ENCODE results near the gene PRPF38A.

Gene PRPF38A

DNA sequence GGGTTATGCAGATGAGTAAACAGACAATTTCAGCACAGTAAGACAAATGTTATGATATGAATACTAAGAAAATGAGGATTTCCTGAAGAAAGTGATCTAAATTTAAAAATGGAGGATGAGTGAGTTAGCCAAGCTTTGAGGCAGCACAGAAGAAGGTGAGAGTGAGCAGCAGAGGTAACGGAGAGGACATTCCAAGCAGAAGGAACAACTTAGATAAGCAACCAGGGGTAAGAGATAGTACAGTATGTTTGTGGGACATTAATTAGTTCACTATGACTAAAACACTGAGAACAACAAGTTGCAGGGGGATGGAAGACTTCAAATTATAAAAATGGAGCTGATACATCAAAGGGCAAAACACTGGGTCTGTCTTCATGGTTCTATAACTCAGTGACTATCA is 22.8 kb downstream of the PRPF38A start:
- H3K36me3 ChIP-seq (ENCODE audit: insufficient read depth, low read length) = peaks cover 62% of the 10 kb centered on the region
- no peak overlapping the region for H3K27ac ChIP-seq (ENCODE audit: low read depth, low read length)
- H3K9ac ChIP-seq (ENCODE audit: low read depth, low read length) = no peak overlapping the region
- whole genome bisulfite sequencing = 89% methylated on average over 1 of the region's 1 CpG
- H3K4me1 ChIP-seq (ENCODE audit: insufficient read depth, low read length) = peaks cover 14% of the 10 kb centered on the region
- H3K9me3 ChIP-seq (ENCODE audit: insufficient read depth, low read depth, low read length) = no peaks in the 10 kb centered on the region
- H3K27me3 ChIP-seq (ENCODE audit: insufficient read depth, low read length) = no peaks in the 10 kb centered on the region
- no peak overlapping the region for H3K4me3 ChIP-seq (ENCODE audit: low read length)

GRCh38 chr1:52432807-52433206 is 28.4 kb downstream of the PRPF38A start:
- no peaks in the 10 kb centered on the region for H3K9me3 ChIP-seq (ENCODE audit: insufficient read depth, low read depth, low read length)
- H3K27me3 ChIP-seq (ENCODE audit: insufficient read depth, low read length) = no peaks in the 10 kb centered on the region
- H3K4me3 ChIP-seq (ENCODE audit: low read length) = no peak overlapping the region
- no peak overlapping the region for H3K27ac ChIP-seq (ENCODE audit: low read depth, low read length)
- 96% methylated on average over 8 of the region's 8 CpGs for WGBS
- H3K36me3 ChIP-seq (ENCODE audit: insufficient read depth, low read length) = peaks cover 73% of the 10 kb centered on the region
- H3K9ac ChIP-seq (ENCODE audit: low read depth, low read length) = no peak overlapping the region
- peaks cover 12% of the 10 kb centered on the region for H3K4me1 ChIP-seq (ENCODE audit: insufficient read depth, low read length)

- Histone ChIP-seq H3K27me3 (ENCODE audit: insufficient read depth, low read length) (no peaks in the 10 kb centered on the region), H3K36me3 (ENCODE audit: insufficient read depth, low read length) (peaks cover 81% of the 10 kb centered on the region), H3K4me3 (ENCODE audit: low read length) (no peak overlapping the region), H3K9me3 (ENCODE audit: insufficient read depth, low read depth, low read length) (no peaks in the 10 kb centered on the region), H3K4me1 (ENCODE audit: insufficient read depth, low read length) (peaks cover 12% of the 10 kb centered on the region), H3K27ac (ENCODE audit: low read depth, low read length) (no peak overlapping the region), H3K9ac (ENCODE audit: low read depth, low read length) (no peak overlapping the region)
- WGBS = 100% methylated on average over 1 of the region's 1 CpG
These were observed 30.8 kb downstream of the PRPF38A start for GRCh38 chr1:52435211-52435610.

GRCh38 chr1:52435650-52436049 is 31.2 kb downstream of the PRPF38A start:
- H3K4me1 ChIP-seq (ENCODE audit: insufficient read depth, low read length) = peaks cover 12% of the 10 kb centered on the region
- no peaks in the 10 kb centered on the region for H3K27me3 ChIP-seq (ENCODE audit: insufficient read depth, low read length)
- no peaks in the 10 kb centered on the region for H3K9me3 ChIP-seq (ENCODE audit: insufficient read depth, low read depth, low read length)
- no peak overlapping the region for H3K27ac ChIP-seq (ENCODE audit: low read depth, low read length)
- peaks cover 82% of the 10 kb centered on the region for H3K36me3 ChIP-seq (ENCODE audit: insufficient read depth, low read length)
- WGBS = 95% methylated on average over 1 of the region's 1 CpG
- no peak overlapping the region for H3K9ac ChIP-seq (ENCODE audit: low read depth, low read length)
- H3K4me3 ChIP-seq (ENCODE audit: low read length) = no peak overlapping the region

GRCh38 chr1:52436817-52437216 is 32.4 kb downstream of the PRPF38A start:
- H3K36me3 ChIP-seq (ENCODE audit: insufficient read depth, low read length) = peaks cover 81% of the 10 kb centered on the region
- H3K4me1 ChIP-seq (ENCODE audit: insufficient read depth, low read length) = peaks cover 12% of the 10 kb centered on the region
- H3K4me3 ChIP-seq (ENCODE audit: low read length) = no peak overlapping the region
- no peaks in the 10 kb centered on the region for H3K9me3 ChIP-seq (ENCODE audit: insufficient read depth, low read depth, low read length)
- no peaks in the 10 kb centered on the region for H3K27me3 ChIP-seq (ENCODE audit: insufficient read depth, low read length)
- no peak overlapping the region for H3K9ac ChIP-seq (ENCODE audit: low read depth, low read length)
- WGBS = 73% methylated on average over 6 of the region's 7 CpGs
- H3K27ac ChIP-seq (ENCODE audit: low read depth, low read length) = peak overlapping the region; percentile 67; the same call in 1 of the 2 replicates

DNA sequence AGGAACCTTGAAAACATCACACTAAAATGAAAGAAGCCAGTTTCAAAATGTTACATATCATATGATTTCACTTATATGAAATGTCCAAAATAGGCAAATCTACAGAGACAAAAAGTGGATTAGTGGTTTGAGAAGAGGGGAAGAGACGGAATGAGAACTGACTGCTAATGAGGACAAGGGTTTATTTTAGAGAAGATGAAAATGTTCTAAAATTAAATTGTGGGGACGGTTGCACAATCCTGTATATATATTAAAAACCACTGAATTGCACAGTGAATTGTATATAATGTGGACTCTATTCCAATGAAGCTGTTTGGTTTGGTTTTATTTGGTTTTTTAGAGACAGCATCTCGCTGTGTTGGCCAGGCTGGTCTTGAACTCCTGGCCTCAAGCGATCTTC is 35.6 kb downstream of the PRPF38A start:
- H3K4me1 ChIP-seq (ENCODE audit: insufficient read depth, low read length) = peaks cover 12% of the 10 kb centered on the region
- no peak overlapping the region for H3K4me3 ChIP-seq (ENCODE audit: low read length)
- H3K9ac ChIP-seq (ENCODE audit: low read depth, low read length) = no peak overlapping the region
- no peaks in the 10 kb centered on the region for H3K9me3 ChIP-seq (ENCODE audit: insufficient read depth, low read depth, low read length)
- H3K27me3 ChIP-seq (ENCODE audit: insufficient read depth, low read length) = no peaks in the 10 kb centered on the region
- peaks cover 77% of the 10 kb centered on the region for H3K36me3 ChIP-seq (ENCODE audit: insufficient read depth, low read length)
- 98% methylated on average over 3 of the region's 4 CpGs for WGBS
- H3K27ac ChIP-seq (ENCODE audit: low read depth, low read length) = no peak overlapping the region

DNA sequence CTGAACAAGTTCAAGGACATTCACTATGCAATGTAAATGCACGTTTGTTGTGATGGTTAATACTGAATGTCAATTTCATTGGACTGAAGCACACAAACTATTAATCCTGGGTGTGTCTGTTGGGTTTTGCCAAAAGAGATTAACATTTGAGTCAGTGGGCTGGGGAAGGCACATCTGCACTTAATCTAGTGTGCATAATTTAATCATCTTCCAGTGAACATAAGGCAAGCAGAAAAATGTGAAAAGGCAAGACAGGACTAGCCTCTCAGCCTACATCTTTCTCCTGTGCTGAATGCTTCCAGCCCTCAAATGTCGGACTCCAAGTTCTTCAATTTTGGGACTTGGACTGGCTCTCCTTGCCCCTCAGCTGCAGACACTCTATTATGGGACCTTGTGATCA is 40.1 kb downstream of the PRPF38A start:
- no peak overlapping the region for H3K4me3 ChIP-seq (ENCODE audit: low read length)
- no peak overlapping the region for H3K9ac ChIP-seq (ENCODE audit: low read depth, low read length)
- no peaks in the 10 kb centered on the region for H3K4me1 ChIP-seq (ENCODE audit: insufficient read depth, low read length)
- no peaks in the 10 kb centered on the region for H3K9me3 ChIP-seq (ENCODE audit: insufficient read depth, low read depth, low read length)
- no peak overlapping the region for H3K27ac ChIP-seq (ENCODE audit: low read depth, low read length)
- WGBS = 97% methylated on average over 2 of the region's 2 CpGs
- H3K27me3 ChIP-seq (ENCODE audit: insufficient read depth, low read length) = no peaks in the 10 kb centered on the region
- H3K36me3 ChIP-seq (ENCODE audit: insufficient read depth, low read length) = peaks cover 69% of the 10 kb centered on the region

DNA sequence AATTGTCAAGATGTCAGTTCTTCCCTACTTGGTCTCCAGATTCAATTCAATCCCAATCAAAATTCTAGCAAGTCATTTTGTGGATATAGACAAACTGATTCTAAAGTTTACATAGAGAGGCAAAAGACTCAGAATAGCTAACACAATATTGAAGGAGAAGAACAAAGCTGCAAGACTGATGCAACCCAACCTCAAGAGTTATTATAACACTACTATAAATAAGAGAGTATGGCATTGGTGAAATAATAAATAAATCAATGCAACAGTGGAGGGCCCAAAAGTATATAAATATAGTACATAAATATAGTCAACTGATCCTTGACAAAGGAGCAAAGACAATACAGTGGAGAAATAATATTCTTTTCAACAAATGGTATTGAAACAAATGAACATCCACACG is 49.7 kb downstream of the PRPF38A start:
- peak overlapping the region; percentile 73; the same call in 1 of the 2 replicates for H3K27ac ChIP-seq (ENCODE audit: low read depth, low read length)
- WGBS = 71% methylated on average over 1 of the region's 1 CpG
- no peaks in the 10 kb centered on the region for H3K9me3 ChIP-seq (ENCODE audit: insufficient read depth, low read depth, low read length)
- 0 out of 2 replicates have a peak overlapping the region, but pooled peaks have one; percentile 24 for H3K9ac ChIP-seq (ENCODE audit: low read depth, low read length)
- H3K27me3 ChIP-seq (ENCODE audit: insufficient read depth, low read length) = no peaks in the 10 kb centered on the region
- H3K4me1 ChIP-seq (ENCODE audit: insufficient read depth, low read length) = peaks cover 11% of the 10 kb centered on the region
- no peak overlapping the region for H3K4me3 ChIP-seq (ENCODE audit: low read length)
- peaks cover 17% of the 10 kb centered on the region for H3K36me3 ChIP-seq (ENCODE audit: insufficient read depth, low read length)

DNA sequence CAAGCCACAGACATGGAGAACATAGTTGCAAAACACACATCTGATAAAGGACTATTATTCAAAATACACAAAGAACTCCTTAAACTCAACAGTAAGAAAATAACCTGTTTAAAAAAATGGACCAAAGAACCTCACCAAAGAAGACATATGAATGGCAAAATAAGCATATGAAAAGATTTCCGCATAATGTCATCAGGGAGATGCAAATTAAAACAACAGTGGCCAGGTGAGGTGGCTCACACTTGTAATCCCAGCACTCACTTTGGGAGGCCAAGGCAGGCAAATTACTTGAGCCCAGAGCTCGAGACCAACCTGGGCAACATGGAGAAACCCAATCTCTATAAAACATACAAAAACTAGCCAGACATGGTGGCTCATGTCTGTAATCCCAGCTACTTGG is 50.4 kb downstream of the PRPF38A start:
- no peaks in the 10 kb centered on the region for H3K27me3 ChIP-seq (ENCODE audit: insufficient read depth, low read length)
- no peak overlapping the region for H3K4me3 ChIP-seq (ENCODE audit: low read length)
- peaks cover 11% of the 10 kb centered on the region for H3K4me1 ChIP-seq (ENCODE audit: insufficient read depth, low read length)
- H3K9ac ChIP-seq (ENCODE audit: low read depth, low read length) = 0 out of 2 replicates have a peak overlapping the region, but pooled peaks have one; percentile 24
- H3K9me3 ChIP-seq (ENCODE audit: insufficient read depth, low read depth, low read length) = no peaks in the 10 kb centered on the region
- H3K27ac ChIP-seq (ENCODE audit: low read depth, low read length) = peak overlapping the region; percentile 73
- WGBS = 65% methylated on average over 2 of the region's 2 CpGs
- H3K36me3 ChIP-seq (ENCODE audit: insufficient read depth, low read length) = peaks cover 17% of the 10 kb centered on the region

GRCh38 chr1:52455686-52456085 is 51.3 kb downstream of the PRPF38A start:
- Histone ChIP-seq H3K9me3 (ENCODE audit: insufficient read depth, low read depth, low read length) (no peaks in the 10 kb centered on the region), H3K4me1 (ENCODE audit: insufficient read depth, low read length) (peaks cover 14% of the 10 kb centered on the region), H3K36me3 (ENCODE audit: insufficient read depth, low read length) (peaks cover 20% of the 10 kb centered on the region), H3K27me3 (ENCODE audit: insufficient read depth, low read length) (no peaks in the 10 kb centered on the region), H3K27ac (ENCODE audit: low read depth, low read length) (no peak overlapping the region), H3K9ac (ENCODE audit: low read depth, low read length) (no peak overlapping the region), H3K4me3 (ENCODE audit: low read length) (no peak overlapping the region)
- WGBS = 95% methylated on average over 2 of the region's 2 CpGs

DNA sequence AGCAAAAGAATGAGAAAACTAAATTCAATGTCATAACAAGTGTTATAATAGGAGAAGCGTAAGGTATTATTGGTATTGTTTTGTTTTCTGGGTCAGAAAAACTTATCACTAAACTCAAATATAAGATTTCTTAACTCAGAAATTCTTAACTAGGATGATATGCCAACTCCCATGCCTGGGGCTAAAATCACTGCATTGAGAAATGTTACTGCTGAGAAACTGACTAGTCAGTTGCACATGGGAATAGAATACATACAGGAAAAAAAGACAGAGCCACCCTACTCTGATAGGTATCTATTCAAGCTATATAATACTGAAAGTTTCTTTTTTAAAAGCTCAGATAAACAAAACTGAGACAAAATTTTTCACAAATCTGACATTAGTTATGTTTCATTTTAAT is 56.3 kb downstream of the PRPF38A start:
- H3K4me1 ChIP-seq (ENCODE audit: insufficient read depth, low read length) = peaks cover 25% of the 10 kb centered on the region
- peaks cover 24% of the 10 kb centered on the region for H3K36me3 ChIP-seq (ENCODE audit: insufficient read depth, low read length)
- H3K9ac ChIP-seq (ENCODE audit: low read depth, low read length) = no peak overlapping the region
- no peak overlapping the region for H3K27ac ChIP-seq (ENCODE audit: low read depth, low read length)
- H3K9me3 ChIP-seq (ENCODE audit: insufficient read depth, low read depth, low read length) = no peaks in the 10 kb centered on the region
- no CpG with 5 or more reads among the region's 1 CpG for WGBS
- no peaks in the 10 kb centered on the region for H3K27me3 ChIP-seq (ENCODE audit: insufficient read depth, low read length)
- H3K4me3 ChIP-seq (ENCODE audit: low read length) = no peak overlapping the region

DNA sequence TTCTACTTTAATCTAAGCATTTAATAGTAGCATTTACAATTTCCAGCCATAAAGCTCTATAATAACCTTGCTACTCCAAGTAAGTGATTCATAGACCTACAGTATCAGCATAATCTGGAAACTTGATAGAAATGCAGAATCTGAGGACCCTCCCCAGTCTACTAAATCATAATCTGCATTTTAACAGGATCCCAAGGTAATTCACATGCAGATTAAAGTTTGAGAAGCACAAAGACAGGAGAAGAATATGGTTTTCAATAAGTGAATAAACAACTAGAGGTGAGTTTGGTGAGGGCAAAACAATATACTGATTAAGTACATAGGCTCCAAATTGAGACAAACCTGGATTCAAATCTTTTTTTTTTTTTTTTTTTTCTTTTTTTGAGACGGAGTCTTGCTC is 57.4 kb downstream of the PRPF38A start:
- no peak overlapping the region for H3K27ac ChIP-seq (ENCODE audit: low read depth, low read length)
- 60% methylated on average over 1 of the region's 1 CpG for WGBS
- no peaks in the 10 kb centered on the region for H3K27me3 ChIP-seq (ENCODE audit: insufficient read depth, low read length)
- peaks cover 18% of the 10 kb centered on the region for H3K36me3 ChIP-seq (ENCODE audit: insufficient read depth, low read length)
- H3K9ac ChIP-seq (ENCODE audit: low read depth, low read length) = no peak overlapping the region
- H3K4me1 ChIP-seq (ENCODE audit: insufficient read depth, low read length) = peaks cover 25% of the 10 kb centered on the region
- no peak overlapping the region for H3K4me3 ChIP-seq (ENCODE audit: low read length)
- no peaks in the 10 kb centered on the region for H3K9me3 ChIP-seq (ENCODE audit: insufficient read depth, low read depth, low read length)

Data from HUES64 (cell line).